Measurements from ENCODE around the gene DHCR24.

- TF ChIP-seq CTCF (IDR thresholded peaks at IDR 0.05; ENCODE audit: extremely low read depth in 1 of 2, insufficient read depth in 1 of 2, low read depth in 1 of 2, low read length in 2 of 2) (no peak), EZH2 (IDR thresholded peaks at IDR 0.05; ENCODE audit: borderline replicate concordance, low read depth, low read length, severe bottlenecking) (no peak), JUN (IDR thresholded peaks at IDR 0.05; ENCODE audit: borderline replicate concordance, insufficient read depth, insufficient read length, low read depth) (no peak), POLR2AphosphoS5 (IDR thresholded peaks at IDR 0.05; ENCODE audit: insufficient read depth, low read depth, low read length) (no peak), POLR2A (IDR thresholded peaks at IDR 0.05; ENCODE audit: low read depth, low read length) (no peak)
- TF ChIP-seq, protein P1, sequence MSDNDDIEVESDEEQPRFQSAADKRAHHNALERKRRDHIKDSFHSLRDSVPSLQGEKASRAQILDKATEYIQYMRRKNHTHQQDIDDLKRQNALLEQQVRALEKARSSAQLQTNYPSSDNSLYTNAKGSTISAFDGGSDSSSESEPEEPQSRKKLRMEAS (IDR thresholded peaks at IDR 0.05; ENCODE audit: insufficient read depth, insufficient read length) = no peak
These were observed 7.1 kb downstream of the DHCR24 start for GRCh38 chr1:54879872-54880271.

All from endothelial cell of umbilical vein (primary cell).